K562 (cell line): ENCODE measurements around the gene CENPX. TPM values are rescaled to one million over a fixed set of nuclear protein-coding genes. Genes with fewer than 3 reads are reported as not detected.

Source experiments
- EP300 ChIP-seq: IDR thresholded peaks from 2 replicates; pipeline ENCODE4 v1.6.1; 2012; ENCODE audit warnings: low read length, improper control_type of control experiment
- MTF1 ChIP-seq: fragments of 250-450 bp; sonication (Bioruptor Pico); IDR thresholded peaks from 2 replicates; pipeline ENCODE4 v1.9.0; 2021; ENCODE audit warnings: moderate library complexity, mild to moderate bottlenecking, inconsistent platforms, borderline replicate concordance
- PRMT5 ChIP-seq: sonication (generic); formaldehyde crosslinking; IDR thresholded peaks from 2 replicates; pipeline ENCODE4 v1.5.0; 2020; ENCODE audit warnings: missing genetic modification reagents
- SRSF9 ChIP-seq: fragments of 200-400 bp; formaldehyde crosslinking; IDR thresholded peaks from 2 replicates; pipeline ENCODE4 v1.6.1; 2017; ENCODE audit warnings: low read depth, low read length, borderline replicate concordance
- polyA plus RNA-seq, 8 experiments: library from polyadenylated mRNA; depleted of rRNA in 4 of 8; stranded (reverse) in 5 of 8; unstranded in 3 of 8; fragments of >200 nt; fragmentation: Nextera tagmentation in 2 of 8; fragmentation: Illumina TruSeq in 1 of 8; extraction: Ambion mirVana in 2 of 8; extraction: Trizol in 1 of 8; gene quantifications; 2 replicates each; pipeline versions ENCODE4 v1.2.1 to v1.2.3, GENCODE V29; 2011 to 2014; ENCODE audit warnings: inconsistent platforms in 1 of 8, missing spikeins in 1 of 8
- total RNA-seq, 7 experiments: library from RNA; depleted of rRNA in 6 of 7; stranded (reverse); fragments of >200 nt in 6 of 7; fragmentation: Illumina TruSeq in 2 of 7; extraction: Trizol in 2 of 7; gene quantifications; 2 replicates each; pipeline versions ENCODE4 v1.2.1 to v1.2.3, GENCODE V29; 2011 to 2021; ENCODE audit warnings: low replicate concordance in 1 of 7
- TF ChIP-seq, protein P1 (sequence below): fragments of 450-650 bp; IDR thresholded peaks from 2 replicates; pipeline ENCODE4 v1.6.1; 2016; ENCODE audit warnings: low read depth

The CENPX gene
- total and polyA plus RNA-seq, 9 of the 15 experiments (the other 6 are each of a cell fraction or from before 2014, with no cell fraction given), result 32.7 to 352 (median 127) TPM

GRCh38 chr17:81983639-81984373 is 38.9 kb downstream of the CENPX start (continued):
- TF ChIP-seq, protein P1, sequence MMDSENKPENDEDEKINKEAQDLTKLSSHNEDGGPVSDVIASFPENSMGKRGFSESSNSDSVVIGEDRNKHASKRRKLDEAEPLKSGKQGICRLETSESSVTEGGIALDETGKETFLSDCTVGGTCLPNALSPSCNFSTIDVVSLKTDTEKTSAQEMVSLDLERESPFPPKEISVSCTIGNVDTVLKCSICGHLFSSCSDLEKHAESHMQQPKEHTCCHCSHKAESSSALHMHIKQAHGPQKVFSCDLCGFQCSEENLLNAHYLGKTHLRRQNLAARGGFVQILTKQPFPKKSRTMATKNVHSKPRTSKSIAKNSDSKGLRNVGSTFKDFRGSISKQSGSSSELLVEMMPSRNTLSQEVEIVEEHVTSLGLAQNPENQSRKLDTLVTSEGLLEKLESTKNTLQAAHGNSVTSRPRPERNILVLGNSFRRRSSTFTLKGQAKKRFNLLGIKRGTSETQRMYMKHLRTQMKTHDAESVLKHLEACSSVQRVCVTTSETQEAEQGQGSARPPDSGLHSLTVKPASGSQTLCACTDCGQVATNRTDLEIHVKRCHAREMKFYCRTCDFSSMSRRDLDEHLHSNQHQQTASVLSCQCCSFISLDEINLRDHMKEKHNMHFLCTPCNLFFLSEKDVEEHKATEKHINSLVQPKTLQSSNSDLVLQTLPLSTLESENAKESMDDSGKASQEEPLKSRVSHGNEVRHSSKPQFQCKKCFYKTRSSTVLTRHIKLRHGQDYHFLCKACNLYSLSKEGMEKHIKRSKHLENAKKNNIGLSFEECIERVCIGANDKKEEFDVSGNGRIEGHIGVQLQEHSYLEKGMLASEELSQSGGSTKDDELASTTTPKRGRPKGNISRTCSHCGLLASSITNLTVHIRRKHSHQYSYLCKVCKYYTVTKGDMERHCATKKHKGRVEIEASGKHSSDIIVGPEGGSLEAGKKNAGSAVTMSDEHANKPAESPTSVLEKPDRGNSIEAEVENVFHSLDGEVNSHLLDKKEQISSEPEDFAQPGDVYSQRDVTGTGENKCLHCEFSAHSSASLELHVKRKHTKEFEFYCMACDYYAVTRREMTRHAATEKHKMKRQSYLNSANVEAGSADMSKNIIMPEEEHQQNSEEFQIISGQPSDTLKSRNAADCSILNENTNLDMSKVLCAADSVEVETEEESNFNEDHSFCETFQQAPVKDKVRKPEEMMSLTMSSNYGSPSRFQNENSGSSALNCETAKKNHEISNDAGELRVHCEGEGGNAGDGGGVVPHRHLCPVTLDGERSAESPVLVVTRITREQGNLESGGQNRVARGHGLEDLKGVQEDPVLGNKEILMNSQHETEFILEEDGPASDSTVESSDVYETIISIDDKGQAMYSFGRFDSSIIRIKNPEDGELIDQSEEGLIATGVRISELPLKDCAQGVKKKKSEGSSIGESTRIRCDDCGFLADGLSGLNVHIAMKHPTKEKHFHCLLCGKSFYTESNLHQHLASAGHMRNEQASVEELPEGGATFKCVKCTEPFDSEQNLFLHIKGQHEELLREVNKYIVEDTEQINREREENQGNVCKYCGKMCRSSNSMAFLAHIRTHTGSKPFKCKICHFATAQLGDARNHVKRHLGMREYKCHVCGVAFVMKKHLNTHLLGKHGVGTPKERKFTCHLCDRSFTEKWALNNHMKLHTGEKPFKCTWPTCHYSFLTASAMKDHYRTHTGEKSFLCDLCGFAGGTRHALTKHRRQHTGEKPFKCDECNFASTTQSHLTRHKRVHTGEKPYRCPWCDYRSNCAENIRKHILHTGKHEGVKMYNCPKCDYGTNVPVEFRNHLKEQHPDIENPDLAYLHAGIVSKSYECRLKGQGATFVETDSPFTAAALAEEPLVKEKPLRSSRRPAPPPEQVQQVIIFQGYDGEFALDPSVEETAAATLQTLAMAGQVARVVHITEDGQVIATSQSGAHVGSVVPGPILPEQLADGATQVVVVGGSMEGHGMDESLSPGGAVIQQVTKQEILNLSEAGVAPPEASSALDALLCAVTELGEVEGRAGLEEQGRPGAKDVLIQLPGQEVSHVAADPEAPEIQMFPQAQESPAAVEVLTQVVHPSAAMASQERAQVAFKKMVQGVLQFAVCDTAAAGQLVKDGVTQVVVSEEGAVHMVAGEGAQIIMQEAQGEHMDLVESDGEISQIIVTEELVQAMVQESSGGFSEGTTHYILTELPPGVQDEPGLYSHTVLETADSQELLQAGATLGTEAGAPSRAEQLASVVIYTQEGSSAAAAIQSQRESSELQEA, result no peak
- TF ChIP-seq SRSF9 (no peak), MTF1 (CRISPR knock-in tag) (no peak), EP300 (no peak), PRMT5 (CRISPR knock-in tag) (no peak)
